ENCODE results near the gene HECW1.

HECW1 gene

DNA sequence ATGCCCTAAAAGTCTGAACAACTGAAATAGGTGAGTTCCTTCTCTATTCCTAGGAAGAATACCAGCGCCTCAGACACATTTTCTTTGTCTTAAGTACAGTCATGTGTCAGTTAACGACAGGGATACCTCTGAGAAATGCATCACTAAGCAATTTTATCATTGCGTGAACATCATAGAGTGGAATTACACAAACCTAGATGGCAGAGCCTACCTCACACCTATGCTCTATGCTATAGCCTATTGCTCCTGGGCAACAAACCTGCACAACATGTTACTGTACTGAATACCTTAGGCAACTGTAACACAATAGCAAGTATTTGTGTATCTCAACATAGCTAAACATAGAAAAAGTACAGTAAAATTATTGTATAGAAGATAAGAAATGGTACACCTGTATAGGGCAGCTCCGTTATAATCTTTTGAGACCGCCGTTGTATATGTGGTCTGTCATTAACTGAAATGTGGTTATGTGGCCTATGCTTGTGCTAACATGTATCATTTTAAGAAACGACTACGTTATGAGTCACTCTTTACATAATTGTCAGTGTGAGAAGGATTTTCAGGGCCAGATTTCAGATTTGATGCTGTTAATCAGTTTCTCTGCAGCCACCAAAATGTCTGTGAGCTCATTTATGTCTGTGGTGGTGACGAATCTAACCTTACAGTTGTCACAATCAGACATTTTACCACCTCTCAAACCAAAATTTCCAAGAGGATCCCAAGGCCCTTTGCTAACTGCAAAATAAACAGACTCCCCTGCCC, 404.3 kb downstream of the HECW1 start:
- peak; percentile 21 for DNase-seq

DNA sequence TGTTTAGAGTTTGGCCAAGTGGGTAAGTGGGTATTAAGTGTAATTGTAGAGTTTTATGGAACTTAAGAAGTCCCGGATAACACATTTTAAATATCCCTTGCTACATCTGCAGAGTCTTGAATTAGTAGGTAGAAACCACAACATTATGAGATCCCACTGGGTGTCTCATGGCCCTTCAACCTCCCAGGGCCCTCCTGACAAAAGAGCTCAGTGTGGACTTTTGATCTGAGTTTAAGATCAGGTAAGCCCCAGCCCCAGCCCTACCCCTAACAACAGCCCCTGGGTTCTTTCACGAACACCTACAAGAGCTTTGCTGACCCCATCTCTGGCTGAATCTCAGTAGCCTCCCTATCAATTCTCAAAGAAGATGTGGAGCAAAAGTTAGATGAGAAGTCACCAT, 405.0 kb downstream of the HECW1 start:
- no peak for DNase-seq

DNA sequence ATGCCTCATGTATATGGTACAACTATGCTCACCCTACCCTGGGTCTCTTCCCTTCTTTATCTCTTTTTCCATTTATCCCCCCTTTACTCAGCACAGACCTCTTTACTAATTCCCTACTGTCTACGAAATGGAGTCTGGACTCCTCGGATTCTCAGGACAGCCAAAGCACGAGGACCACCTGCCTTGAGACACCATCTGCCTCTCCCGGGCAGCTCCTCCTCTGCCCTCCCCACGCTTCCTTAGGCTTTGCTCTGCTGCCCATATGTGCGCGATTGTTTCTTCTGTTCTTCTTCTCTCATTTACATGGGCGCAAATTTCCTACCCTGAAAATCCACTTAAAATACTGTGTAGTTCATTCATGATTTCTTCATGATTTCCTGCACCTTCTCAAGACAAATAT, 407.8 kb downstream of the HECW1 start:
- no peak for DNase-seq

DNA sequence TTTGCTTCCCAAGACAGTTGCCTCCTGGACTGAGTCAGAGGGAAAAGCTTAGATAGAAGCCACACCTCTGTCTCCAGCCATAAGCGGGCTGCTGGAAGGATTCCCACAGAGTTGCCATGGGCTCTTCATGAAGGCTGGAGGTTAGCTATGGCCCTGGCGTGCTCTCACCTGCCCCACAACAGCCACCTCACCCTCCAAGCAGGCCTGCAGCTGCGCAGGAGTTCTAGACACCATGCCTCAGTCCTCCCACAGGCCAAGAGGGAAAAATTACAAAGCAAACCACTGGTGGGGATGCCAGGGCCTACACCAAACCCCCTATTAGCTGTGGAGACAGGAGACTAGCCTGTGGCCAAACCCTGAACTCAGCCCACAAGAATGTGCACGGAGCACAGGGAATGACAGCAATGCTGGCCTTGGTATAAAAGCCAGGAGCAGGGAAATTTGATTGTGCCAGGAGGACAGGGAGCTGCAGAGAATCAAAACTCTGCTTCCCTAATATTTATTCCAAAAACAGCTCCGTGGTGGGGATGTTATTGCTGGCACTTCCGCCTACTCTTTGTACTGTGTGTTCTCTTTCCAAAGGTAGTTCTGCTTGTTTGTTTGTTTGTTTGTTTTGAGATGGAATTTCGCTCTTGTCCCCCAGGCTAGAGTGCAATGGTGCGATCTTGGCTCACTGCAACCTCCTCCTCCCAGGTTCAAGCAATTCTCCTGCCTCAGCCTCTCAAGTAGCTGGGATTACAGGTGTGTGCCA, 410.1 kb downstream of the HECW1 start:
- no peak for DNase-seq

DNA sequence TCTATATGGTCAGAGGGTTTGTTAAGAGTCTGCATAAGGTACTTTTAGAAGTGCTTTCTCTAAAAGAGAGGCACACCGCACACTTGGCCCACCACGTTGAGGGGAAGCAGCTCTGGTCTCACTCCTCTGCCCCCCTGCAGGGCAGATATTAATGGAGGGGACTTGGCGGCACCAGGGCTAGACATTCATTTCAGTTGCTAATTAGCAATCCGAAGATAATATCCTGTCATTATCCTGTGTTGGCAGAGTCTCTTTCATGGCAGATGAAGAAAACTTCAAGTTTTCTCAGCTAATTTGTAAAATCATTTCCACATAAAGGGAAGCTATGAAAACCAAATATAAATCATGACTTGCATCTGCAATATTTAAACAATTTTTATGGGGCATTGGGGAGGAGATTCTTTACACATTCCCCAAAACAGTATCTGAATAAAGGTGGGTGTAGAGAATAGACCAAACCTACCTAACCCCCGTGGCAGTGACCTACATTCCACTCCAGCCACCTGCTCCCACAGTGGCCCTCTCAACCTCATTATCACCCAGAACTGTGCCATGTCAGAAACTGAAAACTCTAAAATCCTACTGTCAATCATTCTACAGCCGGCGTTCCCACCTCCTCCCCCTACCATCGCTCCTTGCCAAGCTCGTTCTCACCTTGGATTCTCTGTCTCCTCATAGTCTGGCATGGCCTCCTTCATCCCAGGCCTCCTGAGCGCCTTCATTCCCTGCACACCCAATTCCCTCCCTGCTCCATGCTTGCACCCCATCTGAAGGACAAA, 416.3 kb downstream of the HECW1 start:
- no peak for DNase-seq

DNA sequence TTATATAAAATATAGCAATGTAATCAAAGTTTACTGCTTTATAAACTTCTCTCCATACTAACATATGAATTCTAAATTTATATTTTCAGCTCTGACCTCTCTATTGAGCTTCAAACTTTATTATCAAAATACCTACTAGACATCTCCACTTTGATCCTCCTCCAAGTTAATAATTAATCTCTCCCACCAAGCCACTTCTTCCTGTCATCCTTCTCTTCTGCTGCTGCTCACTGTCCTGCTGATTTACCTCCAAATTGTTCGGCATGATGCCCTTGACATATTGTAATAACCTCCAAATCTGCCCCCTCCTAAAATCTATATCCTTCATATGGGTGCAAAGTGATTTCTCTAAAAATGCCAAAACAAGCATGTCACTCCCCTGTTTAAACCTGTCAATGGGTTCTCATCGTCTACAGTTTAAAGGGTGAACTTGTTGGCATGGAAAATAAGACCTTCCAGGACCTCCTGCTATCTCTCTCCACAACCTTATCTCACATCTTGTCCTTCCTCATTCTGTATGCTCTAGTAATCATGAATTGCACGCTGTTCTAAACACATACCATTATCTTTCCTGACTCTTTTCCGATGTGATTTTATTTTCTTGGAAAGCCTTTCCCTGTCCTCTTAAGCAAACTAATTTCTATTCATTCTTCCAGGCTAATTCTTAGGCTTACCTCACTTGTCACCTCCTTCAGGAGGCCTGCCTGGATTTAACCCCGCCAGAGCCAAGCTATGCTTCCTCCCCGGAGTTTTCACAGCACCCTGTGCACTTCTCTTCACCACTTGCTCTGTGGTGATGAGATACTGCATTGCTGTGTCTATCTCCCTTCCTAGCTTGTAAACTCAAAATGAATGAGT, 418.3 kb downstream of the HECW1 start:
- DNase-seq = no peak

DNA sequence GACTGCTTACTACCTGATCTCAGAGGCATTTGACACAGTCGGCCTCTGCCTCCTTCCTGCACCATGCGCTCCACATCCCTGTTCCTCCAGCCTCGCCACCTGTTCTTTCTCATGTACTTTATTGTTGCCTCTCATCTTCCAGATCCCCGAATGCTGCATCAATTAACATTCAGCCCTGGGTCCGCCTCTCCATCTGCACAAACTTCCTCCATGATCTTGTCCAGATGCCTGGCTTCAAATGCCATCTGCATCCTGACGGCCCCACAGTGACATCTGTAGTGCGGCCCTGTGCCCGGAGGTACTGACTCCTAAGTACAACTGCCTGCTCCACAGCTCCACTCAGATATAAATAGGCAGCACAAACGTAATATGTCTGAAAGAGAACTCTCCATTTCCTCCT, 419.3 kb downstream of the HECW1 start:
- no peak for DNase-seq

DNA sequence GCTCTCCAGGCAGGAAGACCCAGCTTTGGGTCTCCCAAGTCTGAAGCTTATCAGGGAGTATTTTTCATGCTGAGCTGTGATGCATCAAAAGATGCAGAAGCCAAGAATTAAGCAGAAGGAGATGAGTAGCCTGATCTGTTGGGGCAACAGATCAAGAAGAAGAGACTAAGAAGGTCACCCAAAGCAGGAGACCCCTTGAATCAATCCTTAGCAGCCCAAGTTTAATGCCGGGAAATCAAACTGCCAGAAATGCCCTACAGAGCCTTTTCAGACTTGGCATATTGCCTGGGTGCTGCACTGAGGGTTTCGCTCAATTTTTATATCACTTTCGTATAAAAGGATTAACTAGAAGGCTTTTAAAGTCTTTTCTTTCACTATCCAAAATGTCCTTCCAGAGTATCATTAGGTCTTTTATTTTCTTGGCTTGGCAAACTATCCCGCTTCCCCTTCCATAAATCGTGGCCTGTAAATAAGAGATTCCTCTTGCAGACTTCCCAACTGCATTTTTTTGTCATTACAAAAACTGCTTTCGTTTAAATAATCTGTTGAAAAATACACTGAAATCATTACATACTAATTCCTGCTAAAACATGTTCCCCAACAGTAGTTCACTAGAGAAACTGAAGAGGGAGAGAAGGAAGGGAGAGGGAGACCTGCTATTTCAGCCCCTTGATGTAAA, 421.5 kb downstream of the HECW1 start:
- DNase-seq = no peak

DNA sequence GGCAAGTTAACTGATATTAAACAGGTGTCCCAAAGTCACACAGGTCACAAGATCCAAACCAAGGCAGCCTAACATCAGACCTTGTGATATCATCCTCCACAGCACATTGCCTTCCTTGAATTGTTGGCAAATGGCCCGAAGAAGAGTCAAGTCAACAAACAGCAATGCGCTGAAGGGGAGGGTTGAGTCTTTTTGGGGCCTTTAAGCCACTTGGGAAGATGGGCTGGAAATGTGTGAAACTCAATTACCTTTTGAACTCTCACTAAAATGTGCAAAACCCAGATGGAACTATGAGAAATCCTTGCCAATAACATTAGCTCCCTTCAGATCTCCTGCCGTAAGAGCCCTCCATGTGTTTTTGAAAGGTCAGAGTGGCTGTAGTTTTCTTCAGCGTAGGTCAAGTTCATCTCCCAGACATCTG, 422.6 kb downstream of the HECW1 start:
- DNase-seq = no peak

DNA sequence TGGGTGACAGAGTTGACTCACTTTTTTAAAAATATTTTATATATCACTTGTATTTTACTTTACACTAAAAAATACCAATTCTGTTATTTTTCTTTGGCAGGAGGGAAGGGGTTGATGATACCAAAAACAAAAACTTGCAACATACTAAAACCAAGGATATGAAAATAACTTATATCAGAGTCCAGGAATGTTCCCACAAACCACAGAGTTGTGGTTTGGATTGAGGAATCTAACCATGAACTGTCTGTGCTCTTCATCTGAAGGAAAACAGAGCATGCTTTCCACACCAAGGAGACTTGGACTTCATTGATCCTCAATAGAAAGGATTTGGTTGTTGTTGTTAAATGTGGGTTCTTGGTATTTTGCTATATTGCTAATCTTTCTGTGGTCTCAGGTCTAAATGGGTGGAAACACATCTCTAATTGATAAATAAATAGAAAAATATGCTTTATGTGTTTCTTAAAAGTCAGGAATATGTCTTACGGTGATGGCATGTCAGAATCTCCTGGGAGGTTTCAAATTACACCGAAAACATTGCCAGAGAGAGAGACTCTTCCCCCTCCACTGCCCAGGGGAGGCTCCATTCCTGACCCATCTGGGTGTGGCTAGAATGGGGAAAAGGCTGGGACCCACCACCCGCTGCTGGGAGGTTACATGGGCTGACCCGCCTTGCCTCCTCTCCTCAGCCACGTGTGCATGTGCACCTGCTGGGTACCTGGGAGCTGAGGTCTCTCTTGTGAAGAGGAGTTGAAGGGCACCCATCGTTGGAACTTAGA, 423.6 kb downstream of the HECW1 start:
- DNase-seq = no peak

DNA sequence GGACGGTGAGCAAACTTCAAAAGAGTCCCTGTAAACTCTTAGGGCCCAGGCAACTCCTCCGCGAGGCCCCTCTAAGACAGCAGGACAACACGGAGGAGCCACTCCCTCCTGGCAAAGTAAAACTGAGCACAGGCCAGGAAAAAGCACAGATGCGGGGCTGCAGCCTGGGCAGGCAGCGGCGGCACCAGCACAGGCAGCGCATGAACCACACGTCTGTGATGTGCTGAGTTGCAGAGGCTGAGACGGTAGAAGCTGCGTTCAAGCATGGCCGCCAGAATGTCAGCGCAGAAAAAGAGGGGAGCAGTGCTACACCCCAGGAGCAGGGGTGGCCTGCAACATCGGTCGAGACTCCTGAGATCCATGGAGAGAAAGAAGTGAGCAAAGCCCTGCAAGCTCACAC, 424.3 kb downstream of the HECW1 start:
- no peak for DNase-seq

DNA sequence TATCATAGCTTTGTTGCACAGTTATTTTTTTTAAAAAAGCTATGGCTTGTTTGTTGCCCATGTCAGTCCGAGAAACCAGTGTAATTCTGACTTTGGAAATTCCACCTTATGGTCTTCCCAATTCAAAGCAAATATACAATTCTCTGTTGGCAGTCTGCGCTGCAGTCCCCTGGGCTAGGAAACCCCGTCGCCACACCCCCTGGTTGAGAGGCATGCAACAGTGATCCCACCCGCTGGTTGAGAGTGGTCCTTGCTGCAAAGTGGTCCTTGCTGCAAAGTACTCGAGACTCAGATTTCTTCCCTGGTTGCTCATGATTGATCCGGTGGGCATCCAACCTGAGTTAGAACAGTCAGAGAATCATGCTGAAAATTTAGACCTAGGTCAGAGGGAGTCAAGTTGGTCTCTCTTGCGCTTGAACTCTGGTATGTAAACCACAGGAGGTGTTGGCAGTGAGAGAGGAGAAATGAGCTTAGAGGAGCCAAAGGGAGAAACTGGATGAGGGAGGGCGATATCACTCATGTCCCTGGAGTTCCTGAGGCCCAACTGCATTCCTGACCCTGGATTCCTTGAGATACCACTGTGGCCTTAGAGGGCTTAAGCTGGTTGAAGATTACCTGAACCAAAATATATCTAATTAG, 425.4 kb downstream of the HECW1 start:
- DNase-seq = no peak

DNA sequence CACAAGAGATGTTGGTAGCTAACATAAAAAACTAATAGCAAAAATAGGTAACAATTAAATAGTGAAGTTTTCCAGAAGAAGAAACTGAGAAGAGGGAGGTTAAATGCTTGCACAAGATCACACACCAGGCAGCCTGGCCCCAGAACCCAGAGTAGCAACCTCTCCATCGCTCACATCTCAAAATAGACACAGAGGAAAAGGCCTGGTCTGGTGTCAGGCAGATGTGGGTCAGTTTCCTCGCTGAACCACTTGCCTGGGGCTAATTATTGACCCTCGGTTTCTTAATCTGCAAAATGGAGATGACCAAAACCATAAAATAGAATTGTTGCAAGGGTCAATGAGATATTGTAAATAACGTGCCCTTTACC, 425.9 kb downstream of the HECW1 start:
- DNase-seq = no peak

DNA sequence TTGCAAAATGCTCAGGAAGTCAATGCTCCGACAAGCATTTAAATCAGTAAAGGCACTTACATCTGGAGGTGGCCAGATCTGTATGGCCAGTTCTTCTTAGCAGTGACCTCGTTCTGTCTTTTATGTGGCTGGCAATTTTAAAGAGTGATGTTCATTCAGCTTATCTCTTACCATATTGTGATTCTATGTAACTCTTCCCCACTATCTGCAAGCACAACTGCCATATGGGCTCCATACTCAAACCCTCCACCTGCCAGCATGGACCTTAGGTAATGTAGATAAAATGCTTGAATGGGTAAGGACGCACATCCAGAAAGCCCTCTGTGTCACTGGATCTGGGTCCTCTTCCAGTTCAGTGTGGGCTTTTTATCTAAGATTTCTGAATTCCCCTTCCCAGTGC, 428.0 kb downstream of the HECW1 start:
- no peak for DNase-seq

DNA sequence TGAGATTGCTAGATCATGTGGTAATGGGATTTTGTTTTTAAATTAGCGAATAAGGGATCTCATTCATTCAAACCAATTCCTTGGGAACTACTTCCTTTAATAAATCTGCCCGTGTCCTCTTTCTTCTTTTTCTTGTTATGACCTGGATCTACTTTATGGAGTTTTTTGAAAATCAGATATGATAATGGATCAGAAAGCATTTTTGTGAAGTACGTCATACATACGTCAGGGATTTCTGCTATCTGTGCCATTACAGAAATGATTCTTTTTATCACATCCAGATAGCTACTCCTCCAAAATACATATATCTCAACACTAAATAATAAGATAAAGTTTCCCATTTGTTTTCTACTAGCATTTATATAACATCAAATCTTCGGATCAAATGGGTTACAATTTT, 430.3 kb downstream of the HECW1 start:
- DNase-seq = no peak

DNA sequence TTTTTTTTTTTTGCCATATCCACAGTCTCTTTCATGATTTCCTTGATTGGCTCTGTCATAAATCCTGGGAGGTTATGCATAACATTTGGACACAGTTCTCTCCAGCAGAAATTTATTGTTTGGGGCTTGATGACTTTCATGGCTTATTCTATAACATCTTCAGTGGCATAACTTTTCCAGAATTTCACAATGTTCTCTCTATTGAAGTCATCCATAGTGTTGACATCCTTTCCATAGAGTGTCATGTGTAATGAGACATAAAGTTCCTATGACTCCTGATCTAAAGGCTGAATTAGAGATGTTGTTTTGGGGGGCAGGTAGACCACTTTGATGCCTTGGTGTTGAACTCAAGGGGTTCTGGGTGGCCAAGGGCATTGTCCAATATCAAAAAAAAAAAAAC, 433.8 kb downstream of the HECW1 start:
- DNase-seq = no peak

DNA sequence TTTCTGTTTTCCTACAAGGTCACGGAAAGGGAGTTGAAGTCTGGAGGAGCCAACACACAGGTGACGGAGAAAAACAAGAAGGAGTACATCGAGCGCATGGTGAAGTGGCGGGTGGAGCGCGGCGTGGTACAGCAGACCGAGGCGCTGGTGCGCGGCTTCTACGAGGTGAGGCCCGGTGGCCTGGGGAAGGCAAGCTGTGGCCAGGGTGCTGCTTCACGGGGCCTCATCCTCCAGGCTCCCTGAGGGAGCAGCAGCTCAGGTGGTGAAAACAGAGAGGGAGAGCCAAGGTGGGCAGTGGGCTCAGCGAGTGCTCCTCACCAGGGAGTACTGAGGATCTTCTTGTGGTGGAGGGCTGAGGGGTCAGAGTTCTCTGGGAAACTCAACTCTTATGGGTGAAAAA, 438.0 kb downstream of the HECW1 start:
- no peak for DNase-seq

DNA sequence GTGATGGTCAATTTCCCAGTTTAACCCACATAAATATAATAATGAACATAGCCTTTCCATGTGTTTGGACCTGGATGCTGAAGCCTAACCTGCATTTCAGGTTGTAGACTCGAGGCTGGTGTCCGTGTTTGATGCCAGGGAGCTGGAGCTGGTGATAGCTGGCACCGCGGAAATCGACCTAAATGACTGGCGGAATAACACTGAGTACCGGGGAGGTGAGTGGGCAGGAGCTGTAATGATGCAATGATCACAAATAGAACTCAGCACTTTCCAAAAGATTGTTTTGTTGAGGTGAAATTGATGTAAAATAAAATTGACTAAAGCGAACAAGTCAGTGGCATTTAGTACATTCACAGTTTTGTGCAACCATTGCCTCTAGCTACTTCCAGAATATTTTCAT, 439.7 kb downstream of the HECW1 start:
- no peak for DNase-seq

DNA sequence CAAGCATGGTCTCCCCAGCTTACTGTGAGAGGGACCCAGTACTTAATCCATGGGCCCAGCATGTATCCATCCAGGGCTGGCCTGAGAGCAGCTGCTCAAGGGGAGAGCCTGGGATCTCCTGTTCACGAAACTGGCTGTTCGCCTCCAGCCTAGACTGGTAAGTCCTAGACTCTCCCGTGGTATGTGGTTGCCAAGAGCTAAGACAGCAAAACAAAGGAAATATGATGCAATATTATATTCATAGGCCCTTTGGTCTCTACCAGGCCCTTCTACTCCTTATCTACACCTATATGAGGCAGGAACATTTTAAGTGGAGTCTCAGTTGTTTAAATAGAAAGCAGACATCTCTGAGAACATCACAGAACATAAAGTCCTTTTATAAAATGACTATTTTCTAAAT, 441.6 kb downstream of the HECW1 start:
- DNase-seq = peak in 1 of 2 experiments; percentile 27

DNA sequence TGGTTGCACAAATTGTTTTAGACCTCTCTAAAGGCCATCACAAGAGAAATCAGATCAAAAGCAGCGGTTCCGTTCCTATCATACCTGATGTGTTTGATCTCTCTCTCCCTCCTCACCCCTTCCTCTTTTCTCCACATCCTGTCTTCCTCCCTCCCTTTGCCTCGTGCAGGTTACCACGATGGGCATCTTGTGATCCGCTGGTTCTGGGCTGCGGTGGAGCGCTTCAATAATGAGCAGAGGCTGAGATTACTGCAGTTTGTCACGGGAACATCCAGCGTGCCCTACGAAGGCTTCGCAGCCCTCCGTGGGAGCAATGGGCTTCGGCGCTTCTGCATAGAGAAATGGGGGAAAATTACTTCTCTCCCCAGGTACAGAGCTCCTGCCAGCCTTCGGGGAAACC, 442.0 kb downstream of the HECW1 start:
- peak in 1 of 2 experiments; percentile 30 for DNase-seq
